GM13977 (cell line): ENCODE results near the gene SEMA5B.

ENCODE experiments used
- DNase-seq: peaks from one replicate; pipeline ENCODE4 v3.0.0; 2012; ENCODE audit warnings: low spot score
- CTCF ChIP-seq: IDR thresholded peaks from 2 replicates; pipeline ENCODE4 v1.5.1; 2012; ENCODE audit warnings: mild to moderate bottlenecking, control low read depth; ENCODE audit not compliant: insufficient read depth; ENCODE audit errors: extremely low read depth, missing control alignments
- in situ Hi-C: fragments of 300-500 bp; cut with MboI; formaldehyde crosslinking; loops from one replicate; pipeline ENCODE4 v1.12.0; 2022; ENCODE audit warnings: low sequenced_read_pairs, low pct_unique_long_range_greater_than_20kb, mixed read lengths, inconsistent platforms; ENCODE audit not compliant: unreplicated experiment

The SEMA5B gene

GRCh38 chr3:123072152-123072551 lies 44.6 kb upstream of the SEMA5B start:
- DNase-seq = no peak
- in situ Hi-C loops = no loop called here
- TF ChIP-seq CTCF = no peak

- no peak for TF ChIP-seq CTCF
- no peak for DNase-seq
- in situ Hi-C loops = no loop called here
Measured at GRCh38 chr3:123071581-123071980, 44.0 kb upstream of the SEMA5B start.

DNA sequence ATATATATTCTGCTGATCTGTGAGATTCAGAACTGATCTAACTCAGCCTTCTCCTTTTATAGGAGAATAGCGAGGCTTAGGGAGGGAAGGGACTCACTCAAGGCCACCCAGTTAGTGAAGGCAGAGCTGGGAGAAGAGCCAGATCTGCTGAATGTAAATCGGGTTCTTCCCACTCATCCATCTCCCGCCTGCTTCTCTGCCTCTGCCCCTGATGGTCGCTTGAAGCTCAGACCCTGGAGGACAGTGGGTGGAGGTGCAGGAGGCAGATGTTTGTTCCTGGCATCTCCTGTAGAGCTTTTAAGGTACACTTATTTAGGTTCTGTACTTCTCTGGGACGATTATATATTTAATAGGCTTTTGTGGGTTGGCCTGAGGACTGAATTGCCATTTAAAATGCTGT lies 43.6 kb upstream of the SEMA5B start:
- no peak for DNase-seq
- in situ Hi-C loops = no loop called here
- TF ChIP-seq CTCF = no peak

GRCh38 chr3:123070510-123070909 lies 42.9 kb upstream of the SEMA5B start:
- in situ Hi-C loops = no loop called here
- no peak for TF ChIP-seq CTCF
- DNase-seq = no peak

DNA sequence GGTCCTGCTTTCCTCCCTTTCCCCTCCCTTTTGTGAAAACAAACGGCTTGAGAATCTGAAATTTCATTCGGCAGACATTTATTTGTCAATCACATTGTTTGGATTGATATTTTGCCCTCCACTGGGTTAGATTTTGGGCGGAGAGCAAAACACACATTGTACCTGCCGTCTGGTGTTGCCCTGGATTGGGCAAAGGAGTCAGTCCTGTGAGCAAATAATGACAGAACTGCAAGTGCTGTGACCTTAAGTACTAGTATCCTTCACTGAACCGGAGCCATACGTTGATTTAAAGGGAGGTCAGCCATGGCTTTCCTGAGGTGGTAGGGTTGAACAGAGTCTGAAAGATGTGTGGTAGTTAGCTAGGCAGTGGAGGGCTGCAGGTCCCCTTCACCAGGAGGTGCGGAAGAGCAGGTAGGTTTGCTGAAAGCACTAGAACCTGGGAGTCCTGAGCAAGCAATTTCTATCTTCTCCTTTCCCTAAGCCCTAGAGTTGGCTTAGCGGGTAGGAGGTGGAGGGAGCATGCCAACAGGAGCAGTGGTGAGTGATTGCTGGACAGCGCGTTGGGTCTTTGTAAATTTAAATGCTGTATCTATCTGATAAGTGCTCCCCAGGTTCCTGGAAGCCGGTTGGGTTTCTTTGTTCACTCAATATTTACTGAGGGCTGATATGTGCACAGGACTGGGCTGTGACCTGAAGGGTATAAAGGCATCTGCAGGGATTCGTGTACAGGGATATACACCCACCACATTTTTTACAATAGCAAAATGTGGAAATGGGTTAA lies 41.2 kb upstream of the SEMA5B start:
- in situ Hi-C loops = no loop called here
- DNase-seq = no peak
- TF ChIP-seq CTCF = no peak

DNA sequence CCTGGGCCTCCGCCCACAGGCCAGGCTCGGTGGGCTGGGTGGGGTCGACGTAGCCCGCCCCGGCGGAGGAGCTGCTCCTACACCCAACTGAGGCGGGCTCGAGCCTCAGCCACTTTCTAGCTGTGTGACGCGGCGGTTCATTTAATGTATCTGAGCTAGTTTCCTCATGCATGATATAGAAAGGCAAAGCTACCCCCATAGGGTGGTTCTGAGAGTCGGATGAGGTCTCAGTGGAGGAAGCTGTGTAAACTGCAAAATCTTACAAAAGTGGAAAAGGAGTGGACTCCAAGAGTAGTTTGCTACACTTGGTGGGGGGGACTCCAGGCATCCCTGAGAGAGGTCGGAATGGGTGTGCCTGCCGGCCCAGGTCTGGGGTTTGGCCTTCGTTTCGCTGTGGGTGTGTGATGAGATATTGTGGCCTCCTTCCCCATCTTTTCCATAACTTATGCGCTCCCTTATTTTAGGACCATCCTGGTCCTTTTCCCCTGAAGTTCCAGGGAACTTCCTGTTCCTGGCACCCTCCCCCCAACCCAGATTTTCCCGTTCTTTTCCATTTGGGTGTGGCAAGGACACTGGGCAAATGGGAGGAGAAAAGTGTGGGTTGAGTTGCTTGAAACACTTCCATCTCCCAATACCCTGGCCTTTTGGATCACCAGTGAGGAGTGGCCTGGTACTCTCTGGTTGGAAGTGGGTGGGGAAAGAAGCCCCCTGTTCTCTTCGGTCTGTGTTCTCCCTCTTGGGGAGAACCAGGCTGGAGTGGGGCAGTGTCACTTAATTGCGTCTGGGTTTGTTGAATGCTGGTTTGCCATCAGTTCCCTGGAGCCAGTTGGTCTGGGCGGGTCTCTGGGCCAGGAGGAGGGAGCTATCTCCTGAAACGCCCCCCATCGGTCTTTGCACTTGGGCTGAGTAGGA lies 40.4 kb upstream of the SEMA5B start:
- DNase-seq = no peak
- in situ Hi-C loops = no loop called here
- no peak for TF ChIP-seq CTCF
